ENCODE results near the gene PTPRK. TPM values are rescaled to one million over a fixed set of nuclear protein-coding genes. Genes with fewer than 3 reads are reported as not detected.

PTPRK gene
- total RNA-seq, 2 donors from 2014 or later, result 94.1 to 117 TPM

DNA sequence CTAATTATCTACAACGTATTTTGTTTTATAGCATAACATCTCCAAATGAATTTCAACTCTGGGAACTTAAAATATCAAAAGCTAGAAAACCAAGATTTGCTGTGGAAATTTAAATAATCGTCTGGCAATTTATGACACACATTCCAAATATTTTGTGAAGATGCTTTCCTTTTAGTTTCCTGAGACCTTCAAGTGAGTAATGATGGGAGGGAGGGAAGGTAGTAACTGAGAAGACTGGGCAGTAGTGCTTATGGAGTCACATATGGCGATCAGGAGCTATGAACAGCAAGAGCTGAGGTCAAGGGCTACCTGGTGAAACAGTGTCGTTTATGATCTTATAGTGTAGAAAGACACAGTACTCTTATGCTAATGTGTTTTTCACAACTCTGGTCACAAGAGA lies 441.4 kb downstream of the PTPRK start:
- H3K27ac ChIP-seq, result no peak overlapping the region
- no peaks in the 10 kb centered on the region for H3K27me3 ChIP-seq
- no peak for TF ChIP-seq CTCF (IDR thresholded peaks at IDR 0.05)
- H3K4me1 ChIP-seq, result no peaks in the 10 kb centered on the region
- H3K9me3 ChIP-seq, result no peaks in the 10 kb centered on the region
- DNase-seq, result no peak
- intact Hi-C loops (cut with DNase I), result no loop called here
- H3K36me3 ChIP-seq, result no peaks in the 10 kb centered on the region
- no peak overlapping the region for H3K4me3 ChIP-seq
- no peak overlapping the region for H3K9ac ChIP-seq (ENCODE audit: low read depth in 2 of 2, low read length in 2 of 2)

- Histone ChIP-seq H3K4me3 (no peak overlapping the region), H3K27ac (no peak overlapping the region), H3K27me3 (no peaks in the 10 kb centered on the region), H3K4me1 (no peaks in the 10 kb centered on the region), H3K36me3 (no peaks in the 10 kb centered on the region), H3K9ac (ENCODE audit: low read depth in 2 of 2, low read length in 2 of 2) (no peak overlapping the region), H3K9me3 (no peaks in the 10 kb centered on the region)
- intact Hi-C loops (cut with DNase I), result no loop called here
- TF ChIP-seq CTCF (IDR thresholded peaks at IDR 0.05), result no peak
- no peak for DNase-seq
These were observed 442.1 kb downstream of the PTPRK start for GRCh38 chr6:128078276-128078675.

- DNase-seq, result no peak
- no peak overlapping the region for H3K9ac ChIP-seq (ENCODE audit: low read depth in 2 of 2, low read length in 2 of 2)
- H3K27ac ChIP-seq, result no peak overlapping the region
- H3K36me3 ChIP-seq, result no peaks in the 10 kb centered on the region
- no peaks in the 10 kb centered on the region for H3K27me3 ChIP-seq
- H3K9me3 ChIP-seq, result no peaks in the 10 kb centered on the region
- intact Hi-C loops (cut with DNase I), result no loop called here
- H3K4me3 ChIP-seq, result no peak overlapping the region
- H3K4me1 ChIP-seq, result no peaks in the 10 kb centered on the region
- no peak for TF ChIP-seq CTCF (IDR thresholded peaks at IDR 0.05)
These were observed 443.6 kb downstream of the PTPRK start for GRCh38 chr6:128076843-128077242.

- no peaks in the 10 kb centered on the region for H3K36me3 ChIP-seq
- H3K9me3 ChIP-seq, result no peaks in the 10 kb centered on the region
- H3K4me1 ChIP-seq, result no peaks in the 10 kb centered on the region
- no peak for DNase-seq
- no peaks in the 10 kb centered on the region for H3K27me3 ChIP-seq
- H3K27ac ChIP-seq, result no peak overlapping the region
- no peak overlapping the region for H3K4me3 ChIP-seq
- intact Hi-C loops (cut with DNase I), result no loop called here
- H3K9ac ChIP-seq (ENCODE audit: low read depth in 2 of 2, low read length in 2 of 2), result no peak overlapping the region
- TF ChIP-seq CTCF (IDR thresholded peaks at IDR 0.05), result no peak
These were observed 445.8 kb downstream of the PTPRK start for GRCh38 chr6:128074567-128074966.

- intact Hi-C loops (cut with DNase I), result no loop called here
- H3K36me3 ChIP-seq, result no peaks in the 10 kb centered on the region
- no peak for TF ChIP-seq CTCF (IDR thresholded peaks at IDR 0.05)
These were observed 447.0 kb downstream of the PTPRK start for GRCh38 chr6:128073389-128073788.

DNA sequence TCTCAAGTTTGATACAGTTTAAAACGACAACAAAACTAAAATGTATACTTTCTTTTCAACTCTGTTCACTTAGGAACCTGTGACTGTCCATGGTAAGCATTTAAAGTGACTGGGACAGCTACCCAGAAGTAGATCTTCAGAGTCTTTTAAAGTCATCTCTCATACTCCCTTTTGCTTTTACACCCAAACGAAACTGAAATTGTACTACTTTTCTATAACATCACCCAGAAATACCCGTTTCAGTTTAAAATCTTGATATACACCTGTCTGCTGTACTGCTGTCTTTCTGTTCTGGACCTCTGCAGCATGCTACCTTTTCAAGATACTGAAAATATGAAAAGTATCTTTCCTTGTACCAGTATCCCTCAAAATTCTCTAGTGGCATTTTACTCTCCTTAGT lies 449.2 kb downstream of the PTPRK start:
- DNase-seq, result no peak
- H3K9me3 ChIP-seq, result no peaks in the 10 kb centered on the region
- H3K27me3 ChIP-seq, result no peaks in the 10 kb centered on the region
- no peaks in the 10 kb centered on the region for H3K36me3 ChIP-seq
- TF ChIP-seq CTCF (IDR thresholded peaks at IDR 0.05), result no peak
- intact Hi-C loops (cut with DNase I), result no loop called here
- H3K4me1 ChIP-seq, result no peaks in the 10 kb centered on the region
- no peak overlapping the region for H3K9ac ChIP-seq (ENCODE audit: low read depth in 2 of 2, low read length in 2 of 2)
- H3K27ac ChIP-seq, result no peak overlapping the region
- H3K4me3 ChIP-seq, result no peak overlapping the region

More at GRCh38 chr6:128073389-128073788, 447.0 kb downstream of the PTPRK start:
- no peak for DNase-seq
- Histone ChIP-seq H3K9ac (ENCODE audit: low read depth in 2 of 2, low read length in 2 of 2) (no peak overlapping the region), H3K27ac (no peak overlapping the region), H3K27me3 (no peaks in the 10 kb centered on the region), H3K9me3 (no peaks in the 10 kb centered on the region), H3K4me3 (no peak overlapping the region), H3K4me1 (no peaks in the 10 kb centered on the region)

Data from colonic mucosa (tissue), 4 donors.